Heart left ventricle (tissue), 16 donors: ENCODE results near the gene ATP1A2. TPM values are rescaled to one million over a fixed set of nuclear protein-coding genes. Genes with fewer than 3 reads are reported as not detected.
A peak's percentile ranks its signal among the peaks of the same experiment; 100 is the strongest.

Source experiments
- ATAC-seq, 4 donors: fragments of 200-7000 bp; cut with Tn5 transposase; one replicate each; pipeline ENCODE4 v1.9.1; 2020 to 2022; ENCODE audit warnings: moderate library complexity in 4 of 4, mild to moderate bottlenecking in 3 of 4, moderate number of reproducible peaks in 1 of 4
- DNase-seq, 5 donors: peaks; one replicate each; pipeline ENCODE4 v3.0.0-alpha.2; 2020
- H3K27ac ChIP-seq, 12 donors: fragments of 200-600 bp; sonication (generic) in 4 of 12; one replicate each; pipeline versions ENCODE4 v1.5.0 to v1.8.0; 2016 to 2022; ENCODE audit warnings: mild to moderate bottlenecking in 2 of 12
- H3K27me3 ChIP-seq, 9 donors: fragments of 200-600 bp; sonication (generic) in 2 of 9; one replicate each; pipeline versions ENCODE4 v1.5.1 to v1.8.0; 2016 to 2022; ENCODE audit warnings: mild to moderate bottlenecking in 3 of 9
- H3K36me3 ChIP-seq, 9 donors: fragments of 200-600 bp; sonication (generic) in 2 of 9; one replicate each; pipeline versions ENCODE4 v1.5.0 to v1.8.0; 2018 to 2022; ENCODE audit warnings: mild to moderate bottlenecking in 2 of 9
- H3K4me1 ChIP-seq, 12 donors: fragments of 200-600 bp; sonication (generic) in 4 of 12; one replicate each; pipeline versions ENCODE4 v1.5.0 to v1.8.0; 2016 to 2022; ENCODE audit warnings: mild to moderate bottlenecking in 3 of 12
- H3K4me3 ChIP-seq, 12 donors: fragments of 200-600 bp; sonication (generic) in 4 of 12; one replicate each; pipeline versions ENCODE4 v1.5.0 to v1.8.0; 2017 to 2022; ENCODE audit warnings: mild to moderate bottlenecking in 9 of 12, moderate library complexity in 4 of 12
- H3K9me3 ChIP-seq, 12 donors: fragments of 200-600 bp; sonication (generic) in 4 of 12; one replicate each; pipeline versions ENCODE4 v1.5.0 to v1.8.0; 2016 to 2022; ENCODE audit warnings: mild to moderate bottlenecking in 1 of 12
- CTCF ChIP-seq, 12 donors: fragments of 200-600 bp; sonication (generic) in 4 of 12; IDR thresholded peaks; one replicate each; pipeline versions ENCODE4 v1.5.0 to v1.8.0; 2018 to 2022; ENCODE audit warnings: antibody characterized with exemption in 12 of 12, mild to moderate bottlenecking in 5 of 12
- POLR2A ChIP-seq, 2 donors: fragments of 450-650 bp; IDR thresholded peaks; one replicate each; pipeline ENCODE4 v1.6.1; 2017; ENCODE audit warnings: antibody characterized with exemption in 2 of 2, mild to moderate bottlenecking in 2 of 2, moderate library complexity in 2 of 2
- WGBS, 4 donors: extraction: QIAGEN DNeasy Blood & Tissue Kit in 2 of 4; methylation state at CpG; one replicate each; pipeline versions ENCODE4 v1.1.5 to v1.1.7; 2013 to 2018; 5-methylcytosine and 5-hydroxymethylcytosine counted together
- intact Hi-C, 10 donors: fragments of 100-400 bp; cut with DNase I; formaldehyde crosslinking; loops; one replicate each; pipeline versions ENCODE4 v1.11.1 to v1.14.2; 2022
- polyA plus RNA-seq, 2 donors: library from polyadenylated mRNA; stranded (reverse); fragments of 200-250 nt; gene quantifications; one replicate each; pipeline ENCODE4 v1.2.3, GENCODE V29; 2013
- total RNA-seq, 9 donors: library from RNA; depleted of rRNA in 2 of 9; stranded (reverse); fragments of >200 nt in 2 of 9; fragmentation: NEBNext Ultra II Directional in 3 of 9; extraction: Animal tissue kit (Norgen Biotek cat#: 25700) in 3 of 9; gene quantifications; one replicate each; pipeline versions ENCODE4 v1.1.0 to v1.2.4, GENCODE V29; 2016 to 2023
- donor health status: ischemic (EF 13 %, LVEDD 7.1; RV severe dilation, severe dysfunction).
- donor health status: healthy with polysubstance abuse.
- donor health status: DM: no; HTN: yes; CAD: no.
- donor health status: DM: no; HTN: no; CAD: no.
- donor health status: ischemic (EF 25% LVEDD 6.9; RV normal size, moderate dysfunction).
- donor health status: ischemic (EF 25% LVEDD 5.7; RV mildly dilated, moderate dysfunction).
- donor health status: healthy.
- donor health status: DM: yes; HTN: yes; CAD: no.
- donor health status: ischemic (EF 35%, LVEDD 5.7; RV mildly dilated, moderate dysfunction).
- donor health status: nonischemic (EF 11% LVEDD 7.7; RV severe dilation, severe dysfunction).
- donor health status: DM: yes; HTN: yes; CAD: no.
- donor health status: PGD.
- donor health status: ischemic (EF 29% LVEDD 5.4; RV normal size, mild dysfunction).
- donor health status: nonischemic (EF 23%, LVEDD 6.1; RV moderate dilation, normal function).

Gene ATP1A2
- total and polyA plus RNA-seq, 11 donors = 29.5 to 393 (median 255) TPM

DNA sequence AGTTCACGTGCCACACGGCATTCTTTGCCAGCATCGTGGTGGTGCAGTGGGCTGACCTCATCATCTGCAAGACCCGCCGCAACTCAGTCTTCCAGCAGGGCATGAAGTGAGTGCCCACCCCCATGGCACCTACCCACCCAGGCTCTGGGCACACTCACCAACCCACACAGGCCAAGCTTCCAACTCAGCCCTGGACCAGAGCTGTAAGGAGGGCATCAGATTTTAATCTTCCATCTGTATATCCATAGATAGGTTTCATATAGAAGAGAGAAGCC is 21.3 kb downstream of the ATP1A2 start:
- intact Hi-C loops = no loop called here
- H3K36me3 ChIP-seq = peaks cover 0 to 88% (median 55%) of the 10 kb centered on the region in 9 donors
- WGBS, 4 donors = 95 to 98% (median 97%) methylated on average over 5 of the region's 5 CpGs
- H3K27ac ChIP-seq = peak overlapping the region in 8 of 12 donors; percentile 33 to 76 (median 62)
- no peak for ATAC-seq
- DNase-seq = no peak
- no peak overlapping the region for H3K4me3 ChIP-seq
- TF ChIP-seq CTCF (IDR thresholded peaks at IDR 0.05) (no peak), POLR2A (IDR thresholded peaks at IDR 0.05) (no peak)
- H3K4me1 ChIP-seq = peaks cover 0 to 26% (median 6%) of the 10 kb centered on the region in 12 donors
- H3K9me3 ChIP-seq = no peaks in the 10 kb centered on the region
- no peaks in the 10 kb centered on the region for H3K27me3 ChIP-seq

DNA sequence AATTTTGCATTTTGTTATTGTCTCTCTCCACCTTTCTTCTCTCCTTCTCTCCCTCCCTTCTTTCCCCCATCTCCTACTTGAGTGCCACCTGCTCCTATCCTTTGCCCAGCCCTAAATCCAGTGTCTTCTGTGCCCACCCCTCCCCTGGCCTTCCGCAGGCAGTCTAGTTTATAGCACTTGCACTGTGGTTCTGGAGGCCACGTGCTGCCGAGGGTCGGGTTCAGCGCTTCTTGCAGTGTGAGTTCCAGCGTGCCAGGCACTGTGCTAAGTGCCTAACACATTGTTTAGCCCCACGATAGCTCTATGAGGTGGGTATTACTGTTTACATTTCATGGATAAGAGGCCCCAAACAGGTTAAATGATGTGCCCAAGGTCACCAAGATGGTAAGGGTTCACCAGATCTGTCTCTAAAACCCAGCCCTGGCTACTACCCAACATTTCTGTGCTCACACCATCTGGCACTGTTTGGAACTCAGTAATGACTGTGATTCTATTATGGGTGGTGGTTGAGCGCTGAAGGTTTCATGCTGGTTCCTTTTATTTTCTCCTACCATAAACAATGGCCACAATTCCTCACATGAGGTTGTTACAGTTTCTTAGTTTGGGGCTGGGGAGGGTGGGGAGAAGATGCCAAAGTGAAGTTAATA is 21.8 kb downstream of the ATP1A2 start:
- Histone ChIP-seq H3K27ac (peak overlapping the region in 8 of 12 donors; percentile 33 to 76 (median 62)), H3K36me3 (peaks cover 0 to 93% (median 55%) of the 10 kb centered on the region in 9 donors), H3K27me3 (no peaks in the 10 kb centered on the region), H3K4me1 (peaks cover 0 to 23% (median 5%) of the 10 kb centered on the region in 12 donors), H3K4me3 (no peak overlapping the region), H3K9me3 (no peaks in the 10 kb centered on the region)
- no peak for TF ChIP-seq POLR2A (IDR thresholded peaks at IDR 0.05)
- no peak for TF ChIP-seq CTCF (IDR thresholded peaks at IDR 0.05)
- no peak for DNase-seq
- ATAC-seq = peak in 3 of 4 donors; percentile 55 to 62 (median 56)
- intact Hi-C loops = no loop called here
- WGBS, 4 donors = 81 to 89% (median 86%) methylated on average over 8 of the region's 8 CpGs

- 86 to 92% (median 91%) methylated on average over 8 of the region's 8 CpGs for WGBS, 4 donors
- intact Hi-C loops = no loop called here
- no peaks in the 10 kb centered on the region for H3K27me3 ChIP-seq
- no peak for ATAC-seq
- H3K4me1 ChIP-seq = peaks cover 0 to 15% (median 3%) of the 10 kb centered on the region in 12 donors
- no peaks in the 10 kb centered on the region for H3K9me3 ChIP-seq
- DNase-seq = no peak
- TF ChIP-seq CTCF (IDR thresholded peaks at IDR 0.05) (no peak), POLR2A (IDR thresholded peaks at IDR 0.05) (no peak)
- peaks cover 0 to 81% (median 44%) of the 10 kb centered on the region in 9 donors for H3K36me3 ChIP-seq
- no peak overlapping the region for H3K4me3 ChIP-seq
- H3K27ac ChIP-seq = no peak overlapping the region
These were observed 24.3 kb downstream of the ATP1A2 start for GRCh38 chr1:160139840-160140239.

DNA sequence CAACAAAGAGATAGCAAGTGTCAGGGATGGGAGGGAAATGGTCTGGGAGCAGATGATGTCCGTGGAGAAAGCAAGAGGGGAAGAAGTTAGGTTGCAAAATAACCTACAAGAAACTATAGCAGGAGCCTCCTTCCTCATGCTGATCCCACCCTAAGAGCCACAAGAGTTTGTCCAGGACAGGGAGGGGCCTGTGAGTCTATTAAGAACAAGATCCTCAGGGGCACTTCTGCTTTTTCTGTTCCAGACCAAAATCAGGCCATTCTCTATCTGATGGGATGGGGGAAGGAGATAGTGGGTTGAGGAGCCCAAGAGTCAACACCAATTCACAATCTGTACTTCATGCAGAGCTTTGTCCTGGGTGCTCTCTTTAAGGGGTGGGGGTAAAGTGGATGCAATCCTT is 28.1 kb downstream of the ATP1A2 start:
- Histone ChIP-seq H3K9me3 (no peaks in the 10 kb centered on the region), H3K27ac (no peak overlapping the region), H3K36me3 (peaks cover 0 to 45% (median 19%) of the 10 kb centered on the region in 9 donors), H3K27me3 (no peaks in the 10 kb centered on the region), H3K4me3 (no peak overlapping the region), H3K4me1 (peaks cover 0 to 9% (median 0%) of the 10 kb centered on the region in 12 donors)
- TF ChIP-seq POLR2A (IDR thresholded peaks at IDR 0.05) = no peak
- no peak for TF ChIP-seq CTCF (IDR thresholded peaks at IDR 0.05)
- intact Hi-C loops = no loop called here
- no peak for DNase-seq
- WGBS, 4 donors = 32 to 56% (median 45%) methylated on average over 1 of the region's 1 CpG
- peak in 1 of 4 donors; percentile 10 for ATAC-seq
